ENCODE measurements around the gene BCKDK.

The BCKDK gene

DNA sequence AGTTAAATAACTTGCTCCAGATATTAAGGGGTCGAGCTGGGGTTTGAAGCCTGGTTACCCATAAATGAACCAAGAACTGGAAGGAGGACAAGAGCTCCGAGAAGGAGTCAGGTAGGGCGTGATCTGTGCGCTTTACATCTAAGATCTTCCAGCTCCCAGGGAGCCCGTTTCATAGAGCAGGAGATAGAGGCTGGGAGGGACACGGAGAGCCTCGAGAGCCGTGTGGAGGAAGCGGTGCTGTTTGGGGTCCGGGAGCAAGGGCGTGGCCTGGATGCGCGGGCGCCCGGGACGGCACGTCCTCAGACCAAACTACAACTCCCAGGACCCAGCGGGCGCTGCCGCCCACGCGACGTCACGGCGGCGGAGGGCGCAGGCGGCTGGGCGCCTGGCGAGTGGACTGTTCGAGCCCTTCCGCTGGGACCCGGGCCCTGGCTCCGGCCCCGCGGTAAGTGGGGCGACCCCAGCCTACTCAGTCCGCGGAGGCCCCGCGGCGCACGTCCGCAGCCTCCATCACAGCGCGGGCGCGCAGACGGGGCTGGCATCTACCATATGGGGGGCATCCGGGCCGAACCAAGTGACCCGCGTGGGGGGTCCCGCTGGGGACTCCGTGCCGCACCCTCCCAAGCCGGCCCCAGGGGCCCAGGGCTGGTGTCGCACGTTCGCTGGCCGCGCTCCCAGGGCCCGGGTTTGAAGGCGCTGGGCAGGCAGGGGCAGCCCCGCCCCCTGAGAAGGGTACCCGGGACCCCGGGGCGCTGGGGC is at the start of gene BCKDK:
BCKDK (plus strand) TSS at position 352 of the 759 bp plus-strand sequence. CDS start 838 bp downstream, outside the sequence.
- peak; percentile 49 for DNase-seq (ENCODE audit: low read depth, low spot score)

GRCh38 chr16:31061126-31061812 is 46.9 kb upstream of the BCKDK start:
- no peak for DNase-seq (ENCODE audit: low read depth, low spot score)

- DNase-seq (ENCODE audit: low read depth, low spot score), result no peak
Observed at GRCh38 chr16:31061813-31062440, 46.3 kb upstream of the BCKDK start.

- DNase-seq (ENCODE audit: low read depth, low spot score), result no peak
Observed at GRCh38 chr16:31063495-31063842, 44.7 kb upstream of the BCKDK start.

- no peak for DNase-seq (ENCODE audit: low read depth, low spot score)
Observed at GRCh38 chr16:31063843-31064611, 44.2 kb upstream of the BCKDK start.

- no peak for DNase-seq (ENCODE audit: low read depth, low spot score)
Observed at GRCh38 chr16:31064882-31065461, 43.2 kb upstream of the BCKDK start.

DNA sequence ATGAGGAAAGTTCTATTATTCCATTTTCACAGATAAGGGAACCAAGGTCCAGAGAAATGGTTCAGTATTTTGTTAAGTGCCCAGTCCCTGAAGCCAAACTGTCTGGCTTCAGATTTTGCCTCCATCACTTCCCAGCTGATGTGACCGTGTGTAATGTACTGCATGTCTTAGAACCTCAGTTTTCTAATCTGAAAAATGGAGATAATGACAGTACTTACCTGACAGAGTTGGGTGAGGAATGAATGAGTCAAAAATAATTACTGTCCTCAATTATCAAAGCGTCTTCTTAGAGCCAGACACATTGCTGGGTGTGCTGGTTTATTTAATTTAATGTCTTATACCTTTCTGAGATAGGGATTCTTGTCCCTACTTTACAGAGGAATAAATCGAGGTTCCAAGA is 40.8 kb upstream of the BCKDK start:
- DNase-seq (ENCODE audit: low read depth, low spot score), result no peak

GRCh38 chr16:31071861-31072260 is 36.3 kb upstream of the BCKDK start:
- no peak for DNase-seq (ENCODE audit: low read depth, low spot score)

DNA sequence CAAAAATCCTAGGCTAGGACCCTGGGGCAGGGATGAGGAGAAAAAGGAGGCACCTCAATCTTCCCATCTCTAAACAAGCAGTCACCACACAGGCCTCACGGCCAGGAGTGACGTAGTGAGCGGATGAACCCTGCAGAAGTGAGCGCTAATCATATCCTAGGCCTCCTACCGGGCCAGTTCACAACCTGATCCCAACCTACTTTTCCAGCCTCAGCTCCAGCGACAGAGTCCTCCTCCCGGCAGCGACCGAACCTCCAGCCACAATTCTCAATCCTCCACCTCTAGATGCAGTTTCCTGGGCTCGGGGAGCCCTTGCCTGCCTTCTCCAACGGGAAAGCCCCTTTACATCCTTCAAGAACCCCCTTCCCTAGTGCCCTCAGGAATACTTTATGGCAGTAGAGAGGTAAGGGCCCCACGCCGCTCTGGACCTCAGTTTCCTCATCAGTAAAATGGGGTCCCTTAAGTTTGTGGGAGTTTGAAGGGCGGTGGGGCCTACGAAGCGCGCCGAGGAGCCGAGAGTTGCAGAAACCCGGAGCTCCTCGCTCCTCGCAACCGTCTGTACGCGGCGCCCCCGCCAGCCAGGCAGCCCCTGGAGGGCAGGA is 35.5 kb upstream of the BCKDK start:
- no peak for DNase-seq (ENCODE audit: low read depth, low spot score)

- DNase-seq (ENCODE audit: low read depth, low spot score), result peak; percentile 71
Observed at GRCh38 chr16:31073142-31073969, 34.8 kb upstream of the BCKDK start.

DNA sequence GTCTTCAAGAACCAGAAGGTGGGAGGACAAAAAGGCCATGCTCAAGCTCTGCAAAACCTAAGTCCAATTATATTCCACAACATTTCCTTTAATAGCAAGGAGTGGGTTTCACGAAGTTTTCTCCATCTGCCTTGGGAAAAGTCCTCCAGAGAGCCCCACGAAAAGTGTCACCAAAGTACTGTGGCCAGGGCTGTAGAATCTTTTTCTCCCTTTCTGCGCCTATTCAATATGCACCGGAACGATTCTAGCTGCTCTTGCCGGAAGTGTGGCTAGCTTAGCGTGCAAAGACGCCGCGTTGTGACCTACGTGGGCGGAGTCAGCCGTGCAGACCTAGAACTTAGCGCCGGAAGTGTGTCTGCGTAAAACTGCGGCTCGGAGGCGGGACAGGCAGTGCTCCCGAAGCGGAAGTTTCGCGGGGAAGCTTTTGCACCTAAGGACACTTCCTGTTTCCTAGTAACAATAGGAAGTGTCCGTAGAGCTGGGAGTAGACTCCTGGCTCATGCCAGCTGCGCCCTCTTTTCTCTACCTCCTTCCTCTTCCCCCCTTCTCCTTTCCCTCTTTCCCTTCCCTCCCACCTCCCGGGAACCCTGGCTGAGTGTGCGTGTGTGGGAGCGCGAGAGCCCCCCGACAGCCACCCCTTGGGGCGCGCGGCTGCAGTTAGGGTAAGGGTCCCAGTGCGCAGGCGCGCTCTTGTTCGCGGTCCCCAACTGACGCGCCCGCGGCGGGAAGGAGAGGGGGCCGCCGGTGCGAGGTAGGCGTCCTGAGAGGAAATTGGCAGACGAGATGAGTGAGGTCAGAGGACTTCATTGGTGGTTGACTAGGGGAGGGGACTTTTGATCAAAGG is 34.0 kb upstream of the BCKDK start, which contains the start of the genes ZNF646 and ZNF668:
ZNF646 (plus strand) TSS at position 453 of the 844 bp plus-strand sequence. CDS start 1,903 bp downstream, outside the sequence.
ZNF668 (minus strand) TSS at position 271 of the 844 bp plus-strand sequence. CDS start 9,781 bp downstream, outside the sequence.
- DNase-seq (ENCODE audit: low read depth, low spot score), result peak; percentile 95

DNA sequence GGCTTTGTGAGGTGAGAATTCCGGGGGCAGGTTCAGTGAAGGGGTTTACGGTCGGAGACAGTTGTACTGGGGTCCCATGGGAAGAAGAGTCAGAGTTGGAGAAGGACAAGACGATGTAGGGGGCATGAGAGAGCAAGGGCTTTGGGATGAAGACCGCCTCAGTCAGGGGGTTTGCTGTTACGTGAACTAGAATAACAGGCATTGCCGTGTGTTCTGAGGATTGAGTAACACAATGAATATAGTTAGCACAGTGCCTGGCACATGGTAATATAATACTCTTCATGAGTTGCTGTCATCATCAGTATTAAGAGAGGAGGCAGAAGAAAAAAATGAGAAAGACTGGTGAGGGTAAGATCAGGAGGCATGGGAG is 33.4 kb upstream of the BCKDK start:
- DNase-seq (ENCODE audit: low read depth, low spot score), result no peak

DNA sequence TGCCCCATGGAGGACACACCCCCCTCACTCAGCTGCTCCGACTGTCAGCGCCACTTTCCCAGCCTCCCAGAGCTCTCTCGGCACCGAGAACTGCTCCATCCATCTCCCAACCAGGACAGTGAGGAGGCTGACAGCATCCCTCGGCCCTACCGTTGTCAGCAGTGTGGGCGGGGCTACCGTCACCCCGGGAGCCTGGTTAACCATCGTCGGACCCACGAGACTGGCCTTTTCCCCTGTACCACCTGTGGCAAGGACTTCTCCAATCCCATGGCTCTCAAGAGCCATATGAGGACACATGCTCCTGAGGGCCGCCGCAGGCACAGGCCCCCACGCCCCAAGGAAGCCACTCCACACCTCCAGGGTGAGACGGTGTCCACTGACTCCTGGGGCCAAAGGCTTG is 31.9 kb upstream of the BCKDK start:
- no peak for DNase-seq (ENCODE audit: low read depth, low spot score)

DNA sequence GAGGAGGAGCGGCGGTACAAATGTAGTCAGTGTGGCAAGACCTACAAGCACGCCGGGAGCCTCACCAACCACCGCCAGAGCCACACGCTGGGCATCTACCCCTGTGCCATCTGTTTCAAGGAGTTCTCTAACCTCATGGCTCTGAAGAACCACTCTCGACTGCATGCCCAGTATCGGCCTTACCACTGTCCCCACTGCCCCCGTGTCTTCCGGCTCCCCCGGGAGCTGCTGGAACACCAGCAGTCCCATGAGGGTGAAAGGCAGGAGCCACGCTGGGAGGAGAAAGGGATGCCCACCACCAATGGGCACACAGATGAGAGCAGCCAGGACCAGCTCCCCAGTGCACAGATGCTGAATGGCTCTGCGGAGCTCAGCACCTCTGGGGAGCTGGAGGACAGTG is 31.2 kb upstream of the BCKDK start:
- no peak for DNase-seq (ENCODE audit: low read depth, low spot score)

- DNase-seq (ENCODE audit: low read depth, low spot score), result no peak
Observed at GRCh38 chr16:31077592-31078396, 30.4 kb upstream of the BCKDK start.

DNA sequence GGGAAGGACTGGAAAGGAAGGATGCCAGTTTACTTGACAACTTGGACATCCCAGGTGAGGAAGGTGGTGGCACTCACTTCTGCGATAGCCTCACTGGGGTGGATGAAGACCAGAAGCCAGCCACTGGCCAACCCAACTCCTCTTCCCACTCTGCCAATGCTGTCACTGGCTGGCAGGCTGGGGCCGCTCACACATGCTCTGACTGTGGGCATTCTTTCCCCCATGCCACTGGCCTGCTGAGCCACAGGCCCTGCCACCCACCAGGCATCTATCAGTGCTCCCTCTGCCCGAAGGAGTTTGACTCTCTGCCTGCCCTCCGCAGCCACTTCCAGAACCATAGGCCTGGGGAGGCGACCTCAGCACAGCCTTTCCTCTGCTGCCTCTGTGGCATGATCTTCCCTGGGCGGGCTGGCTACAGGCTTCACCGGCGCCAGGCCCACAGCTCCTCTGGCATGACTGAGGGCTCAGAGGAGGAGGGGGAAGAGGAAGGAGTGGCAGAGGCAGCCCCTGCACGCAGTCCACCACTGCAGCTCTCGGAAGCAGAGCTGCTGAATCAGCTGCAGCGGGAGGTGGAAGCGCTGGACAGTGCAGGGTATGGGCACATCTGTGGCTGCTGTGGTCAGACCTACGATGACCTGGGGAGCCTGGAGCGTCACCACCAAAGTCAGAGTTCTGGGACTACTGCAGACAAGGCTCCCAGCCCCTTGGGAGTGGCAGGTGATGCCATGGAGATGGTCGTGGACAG is 29.4 kb upstream of the BCKDK start:
- DNase-seq (ENCODE audit: low read depth, low spot score), result no peak

DNA sequence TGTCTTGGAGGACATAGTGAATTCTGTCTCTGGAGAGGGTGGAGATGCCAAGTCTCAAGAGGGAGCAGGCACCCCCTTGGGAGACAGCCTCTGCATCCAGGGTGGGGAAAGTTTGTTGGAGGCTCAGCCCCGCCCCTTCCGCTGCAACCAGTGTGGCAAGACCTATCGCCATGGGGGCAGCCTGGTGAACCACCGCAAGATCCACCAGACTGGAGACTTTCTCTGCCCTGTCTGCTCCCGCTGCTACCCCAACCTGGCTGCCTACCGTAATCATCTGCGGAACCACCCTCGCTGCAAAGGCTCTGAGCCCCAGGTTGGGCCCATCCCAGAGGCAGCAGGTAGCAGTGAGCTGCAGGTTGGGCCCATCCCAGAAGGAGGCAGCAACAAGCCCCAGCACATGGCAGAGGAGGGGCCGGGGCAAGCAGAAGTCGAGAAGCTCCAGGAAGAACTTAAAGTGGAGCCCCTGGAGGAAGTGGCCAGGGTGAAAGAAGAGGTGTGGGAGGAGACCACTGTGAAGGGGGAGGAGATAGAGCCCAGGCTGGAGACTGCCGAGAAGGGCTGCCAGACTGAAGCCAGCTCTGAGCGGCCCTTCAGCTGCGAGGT is 28.7 kb upstream of the BCKDK start:
- no peak for DNase-seq (ENCODE audit: low read depth, low spot score)
